ENCODE results near the gene TP53I11. TPM values are rescaled to one million over a fixed set of nuclear protein-coding genes. Genes with fewer than 3 reads are reported as not detected.

The TP53I11 gene
- total RNA-seq, 2 experiments from 2014 or later = 0.73 to 0.81 TPM

- no peaks in the 10 kb centered on the region for H3K36me3 Mint-ChIP-seq (ENCODE audit: low read depth)
- H3K4me3 Mint-ChIP-seq = no peak overlapping the region
- peaks cover 2% of the 10 kb centered on the region for H3K27me3 Mint-ChIP-seq
- DNase-seq = no peak
- ChIA-PET CTCF (interaction anchor here (0.7 to 1.9 kb wide), 4 partner anchors 24 to 145 kb away, joined by 3 to 9 read pairs (median 6); no protein-coding TSS in a partner anchor), POLR2A (no interaction called here)
- no peaks in the 10 kb centered on the region for H3K4me1 Mint-ChIP-seq
- no peak overlapping the region for H3K27ac Mint-ChIP-seq
- H3K9me3 Mint-ChIP-seq = no peaks in the 10 kb centered on the region
These were observed 9.6 kb upstream of the TP53I11 start for GRCh38 chr11:44960200-44960845.

GRCh38 chr11:44959064-44959463 is 8.4 kb upstream of the TP53I11 start:
- CTCF ChIA-PET = interaction anchor here (1.7 kb wide), 1 partner anchor 23 kb away, joined by 9 read pairs; no protein-coding TSS in a partner anchor
- no peak overlapping the region for H3K4me3 Mint-ChIP-seq
- H3K27ac Mint-ChIP-seq = no peak overlapping the region
- H3K36me3 Mint-ChIP-seq (ENCODE audit: low read depth) = no peaks in the 10 kb centered on the region
- H3K9me3 Mint-ChIP-seq = no peaks in the 10 kb centered on the region
- peaks cover 2% of the 10 kb centered on the region for H3K27me3 Mint-ChIP-seq
- POLR2A ChIA-PET = no interaction called here
- H3K4me1 Mint-ChIP-seq = peaks cover 4% of the 10 kb centered on the region
- no peak for DNase-seq

- H3K4me1 Mint-ChIP-seq = peaks cover 4% of the 10 kb centered on the region
- no peak for DNase-seq
- no peak overlapping the region for H3K4me3 Mint-ChIP-seq
- H3K9me3 Mint-ChIP-seq = no peaks in the 10 kb centered on the region
- ChIA-PET POLR2A (no interaction called here), CTCF (interaction anchor here (0.6 kb wide), 1 partner anchor 139 kb away, joined by 3 read pairs; no protein-coding TSS in a partner anchor)
- no peak overlapping the region for H3K27ac Mint-ChIP-seq
- no peaks in the 10 kb centered on the region for H3K36me3 Mint-ChIP-seq (ENCODE audit: low read depth)
- H3K27me3 Mint-ChIP-seq = peaks cover 2% of the 10 kb centered on the region
These were observed 7.3 kb upstream of the TP53I11 start for GRCh38 chr11:44957776-44958564.

- H3K9me3 Mint-ChIP-seq = no peaks in the 10 kb centered on the region
- no peak overlapping the region for H3K4me3 Mint-ChIP-seq
- no peaks in the 10 kb centered on the region for H3K36me3 Mint-ChIP-seq (ENCODE audit: low read depth)
- POLR2A ChIA-PET = no interaction called here
- H3K4me1 Mint-ChIP-seq = peaks cover 4% of the 10 kb centered on the region
- no peak overlapping the region for H3K27ac Mint-ChIP-seq
- DNase-seq = no peak
- H3K27me3 Mint-ChIP-seq = peaks cover 2% of the 10 kb centered on the region
- CTCF ChIA-PET = no interaction called here
These were observed 6.4 kb upstream of the TP53I11 start for GRCh38 chr11:44957040-44957515.

GRCh38 chr11:44955015-44955738 is 4.5 kb upstream of the TP53I11 start:
- peaks cover 9% of the 10 kb centered on the region for H3K4me1 Mint-ChIP-seq
- ChIA-PET POLR2A (interaction anchor here (0.9 kb wide), 1 partner anchor 126 kb away, joined by 3 read pairs; no protein-coding TSS in a partner anchor), CTCF (interaction anchor here (1.5 kb wide), 1 partner anchor 19 kb away, joined by 4 read pairs; no protein-coding TSS in a partner anchor)
- no peaks in the 10 kb centered on the region for H3K9me3 Mint-ChIP-seq
- DNase-seq = no peak
- no peaks in the 10 kb centered on the region for H3K36me3 Mint-ChIP-seq (ENCODE audit: low read depth)
- H3K27ac Mint-ChIP-seq = no peak overlapping the region
- peaks cover 8% of the 10 kb centered on the region for H3K27me3 Mint-ChIP-seq
- H3K4me3 Mint-ChIP-seq = no peak overlapping the region

GRCh38 chr11:44954051-44954906 is 3.6 kb upstream of the TP53I11 start:
- Mint-ChIP-seq H3K36me3 (ENCODE audit: low read depth) (no peaks in the 10 kb centered on the region), H3K27ac (no peak overlapping the region), H3K4me1 (peaks cover 9% of the 10 kb centered on the region), H3K4me3 (no peak overlapping the region), H3K27me3 (peaks cover 11% of the 10 kb centered on the region), H3K9me3 (no peaks in the 10 kb centered on the region)
- DNase-seq = no peak
- CTCF ChIA-PET = interaction anchor here (1.5 kb wide), 1 partner anchor 18 kb away, joined by 4 read pairs; no protein-coding TSS in a partner anchor
- POLR2A ChIA-PET = no interaction called here

GRCh38 chr11:44952500-44953260 is 2.0 kb upstream of the TP53I11 start:
- Mint-ChIP-seq H3K4me3 (no peak overlapping the region), H3K9me3 (no peaks in the 10 kb centered on the region), H3K36me3 (ENCODE audit: low read depth) (no peaks in the 10 kb centered on the region), H3K27ac (no peak overlapping the region), H3K4me1 (peaks cover 12% of the 10 kb centered on the region), H3K27me3 (peaks cover 25% of the 10 kb centered on the region)
- ChIA-PET CTCF (interaction anchor here (1.0 to 1.2 kb wide), 2 partner anchors 16 to 153 kb away, joined by 3 read pairs; no protein-coding TSS in a partner anchor), POLR2A (no interaction called here)
- DNase-seq = no peak

- peaks cover 12% of the 10 kb centered on the region for H3K4me1 Mint-ChIP-seq
- H3K27me3 Mint-ChIP-seq = peaks cover 31% of the 10 kb centered on the region
- ChIA-PET POLR2A (no interaction called here), CTCF (interaction anchor here (1.2 kb wide), 1 partner anchor 15 kb away, joined by 3 read pairs; no protein-coding TSS in a partner anchor)
- no peak overlapping the region for H3K4me3 Mint-ChIP-seq
- no peaks in the 10 kb centered on the region for H3K9me3 Mint-ChIP-seq
- no peaks in the 10 kb centered on the region for H3K36me3 Mint-ChIP-seq (ENCODE audit: low read depth)
- H3K27ac Mint-ChIP-seq = no peak overlapping the region
- DNase-seq = no peak
These were observed 1.4 kb upstream of the TP53I11 start for GRCh38 chr11:44952082-44952481.

GRCh38 chr11:44950031-44950624 is 555 bp downstream of the TP53I11 start:
- Mint-ChIP-seq H3K9me3 (no peaks in the 10 kb centered on the region), H3K27ac (no peak overlapping the region), H3K36me3 (ENCODE audit: low read depth) (no peaks in the 10 kb centered on the region), H3K27me3 (peaks cover 31% of the 10 kb centered on the region), H3K4me1 (peaks cover 10% of the 10 kb centered on the region), H3K4me3 (peak overlapping the region; percentile 49)
- ChIA-PET POLR2A (no interaction called here), CTCF (interaction anchor here (1.0 to 1.3 kb wide), 4 partner anchors 14 to 161 kb away, joined by 3 to 4 read pairs (median 4); no protein-coding TSS in a partner anchor)
- no peak for DNase-seq

GRCh38 chr11:44949160-44950030 is 1.3 kb downstream of the TP53I11 start:
- H3K9me3 Mint-ChIP-seq = no peaks in the 10 kb centered on the region
- CTCF ChIA-PET = interaction anchor here (1.3 to 4.0 kb wide), 6 partner anchors 13 to 162 kb away, joined by 3 to 30 read pairs (median 4); no protein-coding TSS in a partner anchor
- no peak overlapping the region for H3K27ac Mint-ChIP-seq
- peaks cover 8% of the 10 kb centered on the region for H3K4me1 Mint-ChIP-seq
- peaks cover 31% of the 10 kb centered on the region for H3K27me3 Mint-ChIP-seq
- no peak for DNase-seq
- H3K4me3 Mint-ChIP-seq = peak overlapping the region; percentile 7
- H3K36me3 Mint-ChIP-seq (ENCODE audit: low read depth) = no peaks in the 10 kb centered on the region
- POLR2A ChIA-PET = no interaction called here
